B cell (primary cell): ENCODE data around the gene LRRC31. TPM values are rescaled to one million over a fixed set of nuclear protein-coding genes. Genes with fewer than 3 reads are reported as not detected.

Experiments
- ATAC-seq: fragments of 200-7000 bp; cut with Tn5 transposase; one replicate; pipeline ENCODE4 v1.10.0; 2021; ENCODE audit warnings: low read depth, mild to moderate bottlenecking, moderate number of reproducible peaks, moderate library complexity
- CTCF ChIA-PET: fragments of 350-600 bp; sonication (Branson Sonifier 250); formaldehyde crosslinking; loops from one replicate; lab custom pipeline; 2021; ENCODE audit warnings: antibody characterized with exemption, inconsistent platforms; lab: Charles Lee
- POLR2A ChIA-PET: fragments of 350-600 bp; sonication (Branson Sonifier 250); formaldehyde crosslinking; loops from one replicate; lab custom pipeline; 2021; ENCODE audit warnings: antibody characterized with exemption; lab: Charles Lee
- DNase-seq: peaks from one replicate; pipeline ENCODE4 v3.0.0; 2013
- H2AFZ ChIP-seq: 2 replicates; pipeline ENCODE4 v1.6.1; 2012; ENCODE audit warnings: mild to moderate bottlenecking, low read depth, low read length; ENCODE audit not compliant: insufficient read depth, poor library complexity, severe bottlenecking
- H3K27ac ChIP-seq, 2 donors: 1 replicate in 1 of 2; 2 replicates in 1 of 2; pipeline ENCODE4 v1.5.1; 2012 to 2013; ENCODE audit warnings: low read length in 2 of 2, mild to moderate bottlenecking in 2 of 2, moderate library complexity in 1 of 2
- H3K27me3 ChIP-seq, 4 experiments: fragments of 200-600 bp in 1 of 4; sonication (generic) in 1 of 4; replicated peaks in 1 of 4; 1 replicate in 2 of 4; 2 replicates in 2 of 4; pipeline versions ENCODE4 v1.6.1 to v1.7.0; 2013 to 2016; ENCODE audit warnings: low read length in 3 of 4, mild to moderate bottlenecking in 2 of 4, mixed read lengths in 1 of 4, moderate library complexity in 1 of 4; ENCODE audit not compliant: insufficient read depth in 4 of 4, control insufficient read depth in 3 of 4; ENCODE audit errors: control extremely low read depth in 1 of 4
- H3K36me3 ChIP-seq, 2 experiments: replicated peaks in 1 of 2; 1 replicate in 1 of 2; 2 replicates in 1 of 2; pipeline versions ENCODE4 v1.6.1 to v1.7.1; 2013; ENCODE audit warnings: low read length in 1 of 2; ENCODE audit not compliant: insufficient read depth in 2 of 2, control insufficient read depth in 1 of 2; ENCODE audit errors: control extremely low read depth in 1 of 2, extremely low read depth in 1 of 2
- H3K4me1 ChIP-seq, 2 donors: fragments of 200-600 bp in 1 of 2; sonication (generic) in 1 of 2; 1 replicate in 1 of 2; 2 replicates in 1 of 2; pipeline versions ENCODE4 v1.5.1 to v1.6.1; 2013 to 2017; ENCODE audit warnings: low read length in 2 of 2; ENCODE audit not compliant: control insufficient read depth in 2 of 2, insufficient read depth in 2 of 2
- H3K4me2 ChIP-seq: replicated peaks from 2 replicates; pipeline ENCODE3; 2012; ENCODE audit warnings: mild to moderate bottlenecking, low read depth, low read length; ENCODE audit not compliant: poor library complexity, severe bottlenecking
- H3K4me3 ChIP-seq, 5 experiments: fragments of 200-600 bp in 1 of 5; sonication (generic) in 1 of 5; 1 replicate in 3 of 5; 2 replicates in 2 of 5; pipeline versions ENCODE4 v1.5.1 to v1.7.0; 2011 to 2016; ENCODE audit warnings: low read length in 4 of 5, mild to moderate bottlenecking in 4 of 5, low read depth in 2 of 5, control low read depth in 1 of 5, moderate library complexity in 1 of 5; ENCODE audit not compliant: insufficient read depth in 1 of 5; ENCODE audit errors: control extremely low read depth in 1 of 5, extremely low read depth in 1 of 5
- H3K79me2 ChIP-seq: fragments of 200-600 bp; sonication (generic); one replicate; pipeline ENCODE4 v1.6.0; 2016; ENCODE audit warnings: low read length; ENCODE audit not compliant: control insufficient read depth, insufficient read depth
- H3K9ac ChIP-seq: fragments of 200-600 bp; sonication (generic); 2 replicates; pipeline ENCODE4 v1.6.1; 2017; ENCODE audit warnings: mild to moderate bottlenecking, low read length, moderate library complexity
- H3K9me3 ChIP-seq, 3 donors: one replicate each; pipeline versions ENCODE4 v1.6.1 to v1.7.1; 2013; ENCODE audit warnings: low read length in 2 of 3; ENCODE audit not compliant: control insufficient read depth in 2 of 3, insufficient read depth in 1 of 3; ENCODE audit errors: control extremely low read depth in 1 of 3
- H4K20me1 ChIP-seq: 2 replicates; pipeline ENCODE4 v1.6.0; 2012; ENCODE audit warnings: mild to moderate bottlenecking, low read length; ENCODE audit not compliant: insufficient read depth, control insufficient read depth, poor library complexity, severe bottlenecking
- H3K27ac Mint-ChIP-seq: one replicate; pipeline ENCODE4 v1.8.0; 2021; ENCODE audit warnings: mixed read lengths
- H3K27me3 Mint-ChIP-seq: one replicate; pipeline ENCODE4 v1.8.0; 2021; ENCODE audit warnings: mixed read lengths
- H3K4me1 Mint-ChIP-seq: one replicate; pipeline ENCODE4 v1.8.0; 2021; ENCODE audit warnings: mixed read lengths
- H3K4me3 Mint-ChIP-seq: one replicate; pipeline ENCODE4 v1.8.0; 2021; ENCODE audit warnings: mixed read lengths
- H3K9me3 Mint-ChIP-seq: one replicate; pipeline ENCODE4 v1.8.0; 2022; ENCODE audit warnings: mixed read lengths; ENCODE audit not compliant: insufficient read depth
- CTCF ChIP-seq: fragments of 200-600 bp; IDR thresholded peaks from one replicate; pipeline ENCODE4 v1.8.0; 2022; ENCODE audit warnings: antibody characterized with exemption, mild to moderate bottlenecking
- EZH2 ChIP-seq: IDR thresholded peaks from 2 replicates; pipeline ENCODE4 v1.6.1; 2012; ENCODE audit warnings: borderline replicate concordance, low read depth, mild to moderate bottlenecking, moderate library complexity, low read length; ENCODE audit not compliant: insufficient read depth, poor library complexity, severe bottlenecking
- WGBS: methylation state at CpG from one replicate; pipeline ENCODE4 v1.1.5; 2013; ENCODE audit warnings: missing lambda C conversion rate; ENCODE audit not compliant: insufficient coverage; 5-methylcytosine and 5-hydroxymethylcytosine counted together
- intact Hi-C: fragments of 100-400 bp; cut with micrococcal nuclease; formaldehyde crosslinking; loops from one replicate; pipeline ENCODE4 v1.10.0; 2022
- polyA plus RNA-seq: library from polyadenylated mRNA; depleted of rRNA; stranded (reverse); fragments of >200 nt; gene quantifications from 2 replicates; pipeline ENCODE4 v1.2.3, GENCODE V29; 2012
- total RNA-seq, 2 donors: library from RNA; stranded (reverse); fragments of 120-200 nt in 1 of 2; gene quantifications; 1 replicate in 1 of 2; 2 replicates in 1 of 2; pipeline versions ENCODE4 v1.2.3 to v1.2.4, GENCODE V29; 2013 to 2022

The LRRC31 gene
- total and polyA plus RNA-seq, 2 donors (not counting 1 experiment from before 2014, with no cell fraction given): not detected

DNA sequence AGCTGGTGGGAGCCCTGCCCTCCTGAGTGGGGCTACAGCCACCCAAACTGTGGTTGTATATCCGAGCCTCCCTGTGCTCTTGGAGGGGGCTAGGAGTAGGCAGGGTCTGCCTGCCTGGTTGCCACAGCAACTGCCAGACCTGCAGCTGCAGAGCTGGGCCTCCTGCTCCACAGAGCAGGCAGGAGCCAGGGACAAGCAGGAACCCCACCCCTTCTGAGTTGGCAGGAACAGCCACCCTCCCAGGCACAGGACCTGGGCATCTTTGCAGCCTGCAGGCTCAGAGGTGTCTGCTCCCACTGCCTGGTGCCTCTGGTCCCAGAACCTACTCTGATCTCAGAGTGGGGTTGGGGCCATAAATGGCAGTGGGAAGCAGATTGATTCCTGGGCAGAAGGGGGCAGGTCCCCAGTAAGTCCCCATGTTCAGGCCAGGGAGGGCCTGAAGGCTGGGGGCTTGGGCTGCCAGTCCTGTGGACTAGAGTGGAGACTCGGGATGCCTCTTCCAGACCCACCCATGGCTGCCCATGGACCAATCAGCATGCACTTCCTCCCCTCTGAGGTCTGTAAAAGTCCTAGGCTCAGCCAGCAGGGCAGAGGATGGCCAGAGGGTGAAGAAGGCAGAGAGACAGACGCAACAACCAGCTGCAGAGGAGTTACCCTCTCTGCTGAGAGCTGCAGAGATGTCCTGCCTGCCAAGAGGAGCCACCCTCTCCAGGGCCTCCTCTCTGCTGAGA lies 10.3 kb upstream of the LRRC31 start:
- H3K4me3 Mint-ChIP-seq: no peak overlapping the region
- WGBS: 100% methylated on average over 2 of the region's 3 CpGs
- CTCF ChIA-PET: no interaction called here

More for the DNA sequence above, 10.3 kb upstream of the LRRC31 start:
- Histone ChIP-seq H2AFZ (no peak overlapping the region), H3K79me2 (no peaks in the 10 kb centered on the region), H3K27me3 (no peaks in the 10 kb centered on the region), H3K36me3 (no peaks in the 10 kb centered on the region), H3K4me1 (peaks cover 3 to 4% of the 10 kb centered on the region in 2 donors), H3K9ac (no peak overlapping the region), H3K4me2 (no peak overlapping the region), H4K20me1 (no peaks in the 10 kb centered on the region), H3K4me3 (no peak overlapping the region), H3K9me3 (no peaks in the 10 kb centered on the region), H3K27ac (no peak overlapping the region)
- POLR2A ChIA-PET: no interaction called here
- DNase-seq: no peak
- no peak for TF ChIP-seq CTCF
- no peak for TF ChIP-seq EZH2
- intact Hi-C loops: no loop called here
- Mint-ChIP-seq H3K27ac (no peak overlapping the region), H3K4me1 (peaks cover 11% of the 10 kb centered on the region), H3K9me3 (no peaks in the 10 kb centered on the region), H3K27me3 (no peaks in the 10 kb centered on the region)
- no peak for ATAC-seq
